ENCODE results near the gene C2CD2.
"Not testable (repeated sequence)": the region's sequence is repeated elsewhere in the genome, so short reads cannot be mapped to it uniquely, and the experiment has no call there.

The C2CD2 gene

GRCh38 chr21:41974752-41975053 is 20.9 kb upstream of the C2CD2 start:
- no peak for DNase-seq

GRCh38 chr21:41973861-41974751 is 20.3 kb upstream of the C2CD2 start:
- no peak for DNase-seq

- DNase-seq, result no peak
These were observed 19.6 kb upstream of the C2CD2 start for GRCh38 chr21:41973427-41973831.

GRCh38 chr21:41972511-41973205 is 18.8 kb upstream of the C2CD2 start:
- no peak for DNase-seq

GRCh38 chr21:41971891-41972290 is 18.1 kb upstream of the C2CD2 start:
- no peak for DNase-seq

GRCh38 chr21:41970751-41971653 is 17.2 kb upstream of the C2CD2 start:
- no peak for DNase-seq

GRCh38 chr21:41970106-41970391 is 16.2 kb upstream of the C2CD2 start:
- DNase-seq, result no peak

GRCh38 chr21:41967708-41968107 is 13.9 kb upstream of the C2CD2 start:
- no peak for DNase-seq

GRCh38 chr21:41966872-41967621 is 13.2 kb upstream of the C2CD2 start:
- no peak for DNase-seq

- DNase-seq, result no peak
These were observed 12.4 kb upstream of the C2CD2 start for GRCh38 chr21:41966041-41966833.

GRCh38 chr21:41965461-41966013 is 11.7 kb upstream of the C2CD2 start:
- DNase-seq, result no peak

GRCh38 chr21:41965045-41965444 is 11.2 kb upstream of the C2CD2 start:
- DNase-seq, result no peak

- no peak for DNase-seq
These were observed 10.4 kb upstream of the C2CD2 start for GRCh38 chr21:41964171-41964570.

GRCh38 chr21:41962425-41962966 is 8.7 kb upstream of the C2CD2 start:
- DNase-seq, result no peak

GRCh38 chr21:41961753-41962152 is 7.9 kb upstream of the C2CD2 start:
- no peak for DNase-seq

- DNase-seq, result no peak
These were observed 7.5 kb upstream of the C2CD2 start for GRCh38 chr21:41961282-41961701.

- DNase-seq, result no peak
These were observed 6.6 kb upstream of the C2CD2 start for GRCh38 chr21:41960386-41960785.

GRCh38 chr21:41959697-41960096 is 5.9 kb upstream of the C2CD2 start:
- not testable (repeated sequence) for DNase-seq

GRCh38 chr21:41958886-41959563 is 5.2 kb upstream of the C2CD2 start:
- DNase-seq, result peak; percentile 31

GRCh38 chr21:41957991-41958766 is 4.4 kb upstream of the C2CD2 start:
- DNase-seq, result peak; percentile 24
